GM15510 (cell line): ENCODE data around the gene ZBTB26.

Experiments
- POLR2A ChIP-seq: IDR thresholded peaks from 3 replicates; pipeline ENCODE4 v1.6.1; 2011; ENCODE audit warnings: borderline replicate concordance; ENCODE audit not compliant: insufficient read length; ENCODE audit errors: extremely low read depth

The ZBTB26 gene

GRCh38 chr9:122931226-122932121 is at the start of gene ZBTB26:
ZBTB26 (minus strand) TSS chr9:122931512; CDS start chr9:122919934, 11,578 bp downstream.
- peak; percentile 80 for TF ChIP-seq POLR2A

- no peak for TF ChIP-seq POLR2A
Measured at GRCh38 chr9:122978601-122979000, 47.3 kb upstream of the ZBTB26 start.

GRCh38 chr9:122975196-122975595 is 43.9 kb upstream of the ZBTB26 start:
- TF ChIP-seq POLR2A, result no peak

- TF ChIP-seq POLR2A, result no peak
Measured at GRCh38 chr9:122961139-122961538, 29.8 kb upstream of the ZBTB26 start.

- TF ChIP-seq POLR2A, result no peak
Measured at GRCh38 chr9:122955961-122956360, 24.6 kb upstream of the ZBTB26 start.

GRCh38 chr9:122954253-122954691 is 23.0 kb upstream of the ZBTB26 start:
- no peak for TF ChIP-seq POLR2A

- TF ChIP-seq POLR2A, result no peak
Measured at GRCh38 chr9:122951056-122951455, 19.7 kb upstream of the ZBTB26 start.

GRCh38 chr9:122950263-122950662 is 19.0 kb upstream of the ZBTB26 start:
- TF ChIP-seq POLR2A, result no peak

- no peak for TF ChIP-seq POLR2A
Measured at GRCh38 chr9:122949696-122950095, 18.4 kb upstream of the ZBTB26 start.

GRCh38 chr9:122948313-122948712 is 17.0 kb upstream of the ZBTB26 start:
- TF ChIP-seq POLR2A, result no peak

- TF ChIP-seq POLR2A, result no peak
Measured at GRCh38 chr9:122946461-122947005, 15.2 kb upstream of the ZBTB26 start.

- TF ChIP-seq POLR2A, result no peak
Measured at GRCh38 chr9:122944960-122945888, 13.9 kb upstream of the ZBTB26 start.

GRCh38 chr9:122941582-122942234 is 10.4 kb upstream of the ZBTB26 start:
- TF ChIP-seq POLR2A, result no peak
